ENCODE measurements around the gene CKMT2.

Gene CKMT2

GRCh38 chr5:81233080-81233634 is at the start of gene CKMT2:
Gene CKMT2, plus strand, starts transcription at chr5:81233322. Its CDS starts 17,811 bp downstream, at chr5:81251133.
- no peak for DNase-seq

- no peak for DNase-seq
Measured at GRCh38 chr5:81183811-81184748, 49.0 kb upstream of the CKMT2 start.

GRCh38 chr5:81184749-81185110 is 48.4 kb upstream of the CKMT2 start:
- no peak for DNase-seq

DNA sequence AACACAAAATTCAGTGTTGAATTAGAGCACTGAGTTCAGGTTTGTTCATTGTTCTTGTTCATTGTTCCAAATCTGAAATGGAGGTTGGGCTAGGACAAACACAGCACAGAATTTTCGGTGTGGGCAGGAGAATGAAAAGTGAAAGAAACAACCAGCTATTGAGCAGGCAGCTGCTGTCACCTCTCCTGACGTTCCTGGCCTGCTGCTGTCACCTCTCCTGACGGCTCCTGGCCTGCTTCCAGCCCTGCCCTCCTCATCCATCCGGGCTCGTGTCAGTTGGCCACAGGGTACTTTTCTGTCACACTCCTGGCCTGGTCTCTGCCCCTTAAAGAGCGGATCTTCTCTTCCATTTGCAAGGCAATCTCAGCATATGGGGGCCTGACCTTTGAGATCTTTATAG is 45.2 kb upstream of the CKMT2 start:
- DNase-seq, result no peak

GRCh38 chr5:81188962-81189361 is 44.2 kb upstream of the CKMT2 start:
- no peak for DNase-seq

DNA sequence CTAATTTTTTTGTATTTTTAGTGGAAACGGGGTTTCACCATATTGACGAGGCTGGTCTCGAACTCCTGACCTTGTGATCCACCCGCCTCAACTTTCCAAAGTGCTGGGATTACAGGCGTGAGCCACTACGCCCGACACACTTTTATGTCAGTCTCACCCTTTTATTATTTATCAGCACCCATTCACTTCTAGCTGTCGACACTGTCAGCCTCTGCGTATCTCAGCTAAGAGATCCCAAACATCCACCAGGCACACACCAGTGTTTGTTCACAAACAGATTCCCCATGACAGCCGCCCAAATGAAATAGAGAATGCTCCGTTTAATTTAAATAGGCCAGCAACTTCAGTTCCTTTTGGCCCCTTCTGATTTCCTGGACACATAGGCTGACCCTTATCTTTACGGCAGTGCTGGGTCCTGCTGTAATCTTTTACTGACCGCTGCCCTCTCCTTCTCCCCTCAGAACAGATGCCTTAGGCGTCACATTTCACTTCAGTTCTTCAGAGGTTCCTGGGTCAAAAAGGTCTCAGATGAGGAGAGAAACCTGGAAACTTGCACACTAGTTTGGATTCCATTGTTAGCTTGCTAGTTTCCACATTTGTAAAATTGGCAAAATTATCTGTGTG is 43.1 kb upstream of the CKMT2 start:
- DNase-seq, result no peak

- no peak for DNase-seq
Measured at GRCh38 chr5:81191726-81192372, 41.3 kb upstream of the CKMT2 start.

DNA sequence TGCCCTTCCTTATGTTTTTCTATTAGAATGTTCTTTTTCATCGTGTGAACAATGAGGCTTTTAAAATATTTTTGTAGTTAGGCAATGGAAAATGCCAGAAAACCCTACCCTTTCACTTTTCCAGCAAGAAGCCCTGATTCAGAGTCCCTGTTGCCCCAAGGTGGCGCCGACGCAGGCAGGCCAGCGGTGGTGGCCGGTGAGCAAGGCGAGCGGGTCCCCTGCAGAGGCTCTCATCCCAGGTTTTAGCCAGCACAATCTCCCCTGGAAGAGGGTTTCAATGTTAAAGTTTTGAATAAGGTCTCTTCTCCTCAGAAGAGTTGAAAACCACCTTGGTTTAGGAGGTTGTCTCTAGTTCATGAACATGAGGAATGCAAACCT is 40.8 kb upstream of the CKMT2 start:
- DNase-seq, result no peak

- peak; percentile 81 for DNase-seq
Measured at GRCh38 chr5:81194633-81195334, 38.3 kb upstream of the CKMT2 start.

DNA sequence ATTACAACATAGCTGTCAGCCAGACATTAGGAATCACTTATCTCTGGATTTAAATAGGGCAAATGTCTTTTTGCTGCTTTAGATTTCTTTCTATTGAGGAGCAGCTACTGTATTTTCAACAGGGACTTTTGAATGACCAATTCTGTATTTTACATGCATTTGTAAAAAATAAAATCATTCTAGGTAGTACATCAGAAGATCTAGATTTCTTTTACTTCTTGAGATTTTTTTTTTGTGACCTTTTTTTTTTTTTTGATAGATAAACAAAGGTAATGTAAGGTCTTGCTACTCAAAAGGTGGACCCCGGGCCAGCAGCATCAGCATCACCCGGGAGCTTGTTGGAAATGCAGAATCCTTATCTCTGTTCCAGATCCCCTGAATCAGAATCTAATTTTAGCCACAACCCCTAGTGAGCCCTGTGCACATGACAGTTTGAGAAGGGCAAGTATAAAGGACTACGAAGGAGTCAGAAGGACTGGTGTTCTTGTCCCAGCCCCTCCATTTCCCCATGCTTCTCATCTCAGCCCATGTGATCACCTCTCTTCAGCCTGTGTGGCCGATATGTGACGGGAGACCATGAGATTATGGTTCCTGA is 37.7 kb upstream of the CKMT2 start:
- DNase-seq, result no peak

- no peak for DNase-seq
Measured at GRCh38 chr5:81202655-81203054, 30.5 kb upstream of the CKMT2 start.

DNA sequence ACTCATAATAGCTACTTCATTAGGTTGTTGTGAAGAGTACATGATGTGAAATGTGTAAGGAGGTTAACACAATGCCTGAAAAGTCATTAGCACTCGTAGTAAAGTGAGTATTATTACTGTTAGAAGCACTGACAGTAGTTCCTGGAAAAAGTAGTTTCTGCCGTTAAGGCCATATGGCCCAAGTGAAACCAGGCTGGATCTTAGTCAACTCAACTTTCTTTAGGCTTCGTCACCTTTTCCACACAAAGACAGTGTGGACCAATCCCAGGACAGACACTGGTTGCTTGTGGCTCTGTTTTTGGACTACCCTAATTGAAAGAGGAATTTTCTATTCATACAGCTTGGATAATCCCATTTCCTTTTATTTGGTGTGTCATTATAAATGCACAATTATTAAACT is 29.4 kb upstream of the CKMT2 start:
- DNase-seq, result no peak

DNA sequence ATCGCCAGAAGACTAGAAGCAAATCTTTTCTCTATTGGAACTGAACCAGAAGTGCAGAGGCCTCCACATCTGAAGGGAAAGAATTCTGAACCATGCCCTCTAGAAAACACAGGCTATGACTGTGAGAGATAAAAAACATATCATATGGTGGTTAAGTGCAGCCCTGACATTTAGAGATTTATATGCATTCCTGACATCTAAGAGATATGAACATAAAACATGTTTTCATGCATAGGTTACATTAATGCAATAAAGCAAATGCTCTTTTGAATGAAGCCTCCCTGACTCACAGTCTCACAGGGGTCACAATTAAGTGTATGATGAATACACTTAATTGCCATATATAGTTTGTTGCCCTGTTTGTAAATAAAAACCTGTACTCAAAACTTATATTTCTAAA is 28.9 kb upstream of the CKMT2 start:
- no peak for DNase-seq

DNA sequence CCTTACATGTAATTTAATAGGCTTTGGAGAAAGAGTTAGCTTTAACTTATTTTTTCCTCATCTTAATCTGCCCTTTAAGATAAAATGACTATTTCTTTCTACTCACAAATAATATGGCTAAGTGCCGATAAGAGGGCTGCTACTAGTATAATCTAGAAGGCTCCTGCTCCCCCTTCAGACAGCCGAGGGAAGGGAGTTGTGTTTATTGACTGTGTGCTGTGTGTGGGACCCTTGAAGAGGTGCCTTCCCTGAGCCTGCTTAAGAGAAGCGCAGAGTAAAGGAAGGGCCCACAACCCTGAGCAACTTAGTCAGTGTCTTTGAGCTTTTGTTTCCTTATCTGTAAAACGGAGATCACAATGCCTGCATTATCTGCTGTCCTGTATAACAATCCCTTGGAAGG is 28.1 kb upstream of the CKMT2 start:
- no peak for DNase-seq

DNA sequence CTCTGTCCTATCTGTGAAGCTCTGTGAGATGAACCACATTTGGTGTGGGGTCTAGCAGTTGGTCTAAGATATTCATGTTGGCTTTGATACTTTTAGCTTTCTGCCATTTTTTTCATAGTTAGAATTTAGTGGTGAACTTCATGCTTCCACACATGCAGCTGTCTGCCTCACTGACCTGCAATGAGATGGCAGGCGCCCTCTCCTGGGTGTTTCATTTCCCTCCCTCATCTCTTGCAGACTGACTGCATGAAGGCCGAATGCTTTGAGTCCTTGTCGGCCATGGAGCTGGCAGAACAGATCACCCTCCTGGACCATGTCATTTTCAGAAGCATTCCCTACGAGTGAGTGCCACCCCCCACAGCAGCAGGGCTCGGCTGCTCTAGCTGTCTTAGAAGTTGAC is 26.1 kb upstream of the CKMT2 start:
- no peak for DNase-seq

DNA sequence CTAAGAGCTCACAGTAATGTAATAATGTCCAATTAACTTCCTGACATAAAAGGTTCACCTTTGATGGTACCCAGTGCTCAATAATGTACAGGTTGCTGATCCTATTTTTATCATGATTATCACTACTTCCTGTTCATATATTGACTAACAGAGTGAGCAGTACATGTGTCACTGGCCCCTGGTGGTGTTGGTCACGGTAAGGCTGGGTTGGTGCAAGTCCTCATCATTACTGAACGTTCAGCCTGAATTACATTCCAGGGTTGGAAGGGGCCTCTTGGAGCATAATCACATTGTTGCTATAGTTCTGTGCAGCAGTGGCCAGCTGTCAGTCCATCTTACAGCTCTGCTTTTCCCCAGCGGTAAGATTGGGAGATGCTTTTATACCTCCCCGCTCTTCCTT is 24.2 kb upstream of the CKMT2 start:
- DNase-seq, result no peak

- DNase-seq, result no peak
Measured at GRCh38 chr5:81209386-81209785, 23.7 kb upstream of the CKMT2 start.

- DNase-seq, result no peak
Measured at GRCh38 chr5:81209869-81210493, 23.1 kb upstream of the CKMT2 start.

- no peak for DNase-seq
Measured at GRCh38 chr5:81212211-81212751, 20.8 kb upstream of the CKMT2 start.

DNA sequence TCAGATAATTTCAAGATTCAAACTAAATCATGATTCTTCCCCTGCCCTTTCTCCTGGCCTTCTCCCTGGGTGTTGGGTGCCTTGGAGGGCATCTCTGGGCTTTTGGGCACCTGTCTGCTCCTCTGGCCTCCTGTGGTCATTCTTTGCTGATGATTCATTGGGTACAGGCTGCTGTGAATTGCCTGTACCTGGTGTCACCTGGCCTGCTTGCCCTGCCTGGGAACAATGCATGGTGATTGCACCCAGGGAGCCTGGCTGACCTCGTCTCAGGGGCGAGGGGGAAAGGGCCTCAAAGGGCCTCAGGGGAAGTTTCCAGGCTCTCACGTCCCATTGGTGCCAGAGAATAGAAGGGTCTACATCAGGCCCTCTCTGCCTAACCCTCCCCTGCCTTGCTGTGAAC is 20.1 kb upstream of the CKMT2 start:
- DNase-seq, result no peak

DNA sequence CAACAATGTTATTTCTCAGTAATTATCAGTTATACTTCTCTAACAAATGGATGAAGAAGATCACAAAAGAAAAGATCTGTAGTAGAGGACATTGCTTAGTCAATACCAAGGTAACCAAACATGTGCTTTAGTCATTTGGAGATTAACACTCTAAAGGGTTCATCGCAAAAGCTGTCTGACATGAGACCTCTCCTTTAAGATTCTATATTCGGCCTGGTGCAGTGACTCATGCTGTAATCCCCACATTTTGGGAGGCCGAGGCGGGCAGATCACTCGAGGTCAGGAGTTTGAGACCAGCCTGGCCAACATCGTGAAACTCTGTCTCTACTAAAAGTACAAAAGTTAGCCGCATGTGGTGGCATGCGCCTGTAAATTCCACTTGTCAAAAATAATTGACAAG is 18.3 kb upstream of the CKMT2 start:
- no peak for DNase-seq

- DNase-seq, result no peak
Measured at GRCh38 chr5:81216152-81216551, 17.0 kb upstream of the CKMT2 start.

Measured in activated CD4-positive, alpha-beta T cell treated with anti-CD3 and anti-CD28 coated beads, Interleukin-2, amount 50 U/mL, for 1 hour (primary cell).